ENCODE data around the gene OR51M1. TPM values are rescaled to one million over a fixed set of nuclear protein-coding genes. Genes with fewer than 3 reads are reported as not detected.

OR51M1 gene
- total RNA-seq, 1 donor from 2014 or later = not detected

- DNase-seq = peak; percentile 18
- Mint-ChIP-seq H3K9me3 (ENCODE audit: unreplicated experiment) (no peaks in the 10 kb centered on the region), H3K36me3 (ENCODE audit: unreplicated experiment) (no peaks in the 10 kb centered on the region), H3K4me3 (ENCODE audit: unreplicated experiment) (no peak overlapping the region), H3K27ac (ENCODE audit: unreplicated experiment) (no peak overlapping the region), H3K27me3 (ENCODE audit: unreplicated experiment) (no peaks in the 10 kb centered on the region), H3K4me1 (ENCODE audit: low read depth, unreplicated experiment) (no peaks in the 10 kb centered on the region)
- no peak for TF ChIP-seq CTCF (IDR thresholded peaks at IDR 0.05; ENCODE audit: partially characterized antibody, unreplicated experiment)
Observed at GRCh38 chr11:5384335-5384734, 723 bp downstream of the OR51M1 start.

- Mint-ChIP-seq H3K4me3 (ENCODE audit: unreplicated experiment) (no peak overlapping the region), H3K4me1 (ENCODE audit: low read depth, unreplicated experiment) (no peaks in the 10 kb centered on the region), H3K27ac (ENCODE audit: unreplicated experiment) (no peak overlapping the region), H3K27me3 (ENCODE audit: unreplicated experiment) (peaks cover 2% of the 10 kb centered on the region), H3K36me3 (ENCODE audit: unreplicated experiment) (no peaks in the 10 kb centered on the region), H3K9me3 (ENCODE audit: unreplicated experiment) (no peaks in the 10 kb centered on the region)
- no peak for TF ChIP-seq CTCF (IDR thresholded peaks at IDR 0.05; ENCODE audit: partially characterized antibody, unreplicated experiment)
- no peak for DNase-seq
Observed at GRCh38 chr11:5390210-5390609, 6.6 kb downstream of the OR51M1 start.

GRCh38 chr11:5394091-5394490, 10.5 kb downstream of the OR51M1 start:
- Mint-ChIP-seq H3K36me3 (ENCODE audit: unreplicated experiment) (no peaks in the 10 kb centered on the region), H3K9me3 (ENCODE audit: unreplicated experiment) (peaks cover 1% of the 10 kb centered on the region), H3K4me1 (ENCODE audit: low read depth, unreplicated experiment) (no peaks in the 10 kb centered on the region), H3K27ac (ENCODE audit: unreplicated experiment) (no peak overlapping the region), H3K4me3 (ENCODE audit: unreplicated experiment) (no peak overlapping the region), H3K27me3 (ENCODE audit: unreplicated experiment) (peaks cover 2% of the 10 kb centered on the region)
- DNase-seq = no peak
- no peak for TF ChIP-seq CTCF (IDR thresholded peaks at IDR 0.05; ENCODE audit: partially characterized antibody, unreplicated experiment)

GRCh38 chr11:5398936-5399335, 15.3 kb downstream of the OR51M1 start:
- Mint-ChIP-seq H3K4me1 (ENCODE audit: low read depth, unreplicated experiment) (no peaks in the 10 kb centered on the region), H3K4me3 (ENCODE audit: unreplicated experiment) (no peak overlapping the region), H3K9me3 (ENCODE audit: unreplicated experiment) (peaks cover 1% of the 10 kb centered on the region), H3K36me3 (ENCODE audit: unreplicated experiment) (no peaks in the 10 kb centered on the region), H3K27ac (ENCODE audit: unreplicated experiment) (no peak overlapping the region), H3K27me3 (ENCODE audit: unreplicated experiment) (peaks cover 1% of the 10 kb centered on the region)
- DNase-seq = no peak
- TF ChIP-seq CTCF (IDR thresholded peaks at IDR 0.05; ENCODE audit: partially characterized antibody, unreplicated experiment) = no peak

GRCh38 chr11:5405173-5405572, 21.6 kb downstream of the OR51M1 start:
- no peak for TF ChIP-seq CTCF (IDR thresholded peaks at IDR 0.05; ENCODE audit: partially characterized antibody, unreplicated experiment)
- Mint-ChIP-seq H3K27me3 (ENCODE audit: unreplicated experiment) (peaks cover 6% of the 10 kb centered on the region), H3K36me3 (ENCODE audit: unreplicated experiment) (no peaks in the 10 kb centered on the region), H3K9me3 (ENCODE audit: unreplicated experiment) (no peaks in the 10 kb centered on the region), H3K27ac (ENCODE audit: unreplicated experiment) (no peak overlapping the region), H3K4me3 (ENCODE audit: unreplicated experiment) (no peak overlapping the region), H3K4me1 (ENCODE audit: low read depth, unreplicated experiment) (no peaks in the 10 kb centered on the region)
- DNase-seq = no peak

All from glutamatergic neuron (in vitro differentiated cells).